Panc1 (cell line): ENCODE results near the gene RYR3.

Experiments used
- CTCF ChIP-seq: fragments of 450-650 bp; IDR thresholded peaks from 2 replicates; pipeline ENCODE4 v1.5.1; 2017; ENCODE audit warnings: mild to moderate bottlenecking
- REST ChIP-seq, 2 experiments: IDR thresholded peaks; 2 replicates each; pipeline ENCODE4 v1.6.1; 2011 to 2012; ENCODE audit warnings: low read depth in 2 of 2, control low read depth in 1 of 2, low read length in 1 of 2, mild to moderate bottlenecking in 1 of 2, moderate library complexity in 1 of 2; ENCODE audit not compliant: insufficient read depth in 1 of 2
- SIN3A ChIP-seq: IDR thresholded peaks from 2 replicates; pipeline ENCODE4 v1.6.1; 2012; ENCODE audit warnings: low read depth, mild to moderate bottlenecking, low read length, moderate library complexity, borderline replicate concordance; ENCODE audit not compliant: insufficient read depth

GRCh38 chr15:33912326-33912725 is 601.6 kb downstream of the RYR3 start:
- TF ChIP-seq CTCF, result no peak
- no peak for TF ChIP-seq REST (IDR thresholded peaks at IDR 0.05; ENCODE audit: insufficient read depth in 1 of 2, low read depth in 2 of 2, low read length in 1 of 2)
- no peak for TF ChIP-seq SIN3A
